Mucosa of stomach (tissue), 1 donor: ENCODE measurements around the gene DBF4.
"Not testable (repeated sequence)": the region's sequence is repeated elsewhere in the genome, so short reads cannot be mapped to it uniquely, and the experiment has no call there.

Source experiments
- H3K27me3 ChIP-seq: one replicate; pipeline ENCODE4 v1.7.0; 2013; ENCODE audit warnings: mild to moderate bottlenecking, low read length; ENCODE audit not compliant: control insufficient read depth, insufficient read depth
- H3K36me3 ChIP-seq: one replicate; pipeline ENCODE4 v1.7.0; 2013; ENCODE audit warnings: low read length; ENCODE audit not compliant: control insufficient read depth, insufficient read depth
- H3K4me1 ChIP-seq: one replicate; pipeline ENCODE4 v1.7.0; 2013; ENCODE audit warnings: mild to moderate bottlenecking, low read length; ENCODE audit not compliant: control insufficient read depth, insufficient read depth
- H3K4me3 ChIP-seq: one replicate; pipeline ENCODE4 v1.7.0; 2013; ENCODE audit warnings: low read length
- H3K9ac ChIP-seq: one replicate; pipeline ENCODE4 v1.7.0; 2013; ENCODE audit warnings: mild to moderate bottlenecking, low read length, moderate library complexity
- H3K9me3 ChIP-seq: one replicate; pipeline ENCODE4 v1.7.0; 2013; ENCODE audit warnings: mild to moderate bottlenecking, low read length, moderate library complexity; ENCODE audit not compliant: control insufficient read depth
- donor health status: Pancreatic carcinoma.

Gene DBF4

GRCh38 chr7:87876040-87876868, at the start of gene DBF4, which contains the start of gene SLC25A40:
DBF4 (plus strand) TSS chr7:87876493; CDS start chr7:87876733, 240 bp downstream.
SLC25A40 (minus strand) TSS chr7:87876360; CDS start chr7:87858727, 17,633 bp downstream.
- no peaks in the 10 kb centered on the region for H3K9me3 ChIP-seq
- H3K36me3 ChIP-seq: no peaks in the 10 kb centered on the region
- H3K4me1 ChIP-seq: peaks cover 14% of the 10 kb centered on the region
- peak within 1 kb of the TSS; percentile 86 for H3K9ac ChIP-seq
- H3K27me3 ChIP-seq: no peaks in the 10 kb centered on the region
- H3K4me3 ChIP-seq: peak within 1 kb of the TSS; percentile 87

GRCh38 chr7:87828383-87828782, 47.9 kb upstream of the DBF4 start:
- H3K4me1 ChIP-seq, H3K4me3 ChIP-seq, H3K9ac ChIP-seq, H3K27me3 ChIP-seq, H3K36me3 ChIP-seq, H3K9me3 ChIP-seq: not testable (repeated sequence)

DNA sequence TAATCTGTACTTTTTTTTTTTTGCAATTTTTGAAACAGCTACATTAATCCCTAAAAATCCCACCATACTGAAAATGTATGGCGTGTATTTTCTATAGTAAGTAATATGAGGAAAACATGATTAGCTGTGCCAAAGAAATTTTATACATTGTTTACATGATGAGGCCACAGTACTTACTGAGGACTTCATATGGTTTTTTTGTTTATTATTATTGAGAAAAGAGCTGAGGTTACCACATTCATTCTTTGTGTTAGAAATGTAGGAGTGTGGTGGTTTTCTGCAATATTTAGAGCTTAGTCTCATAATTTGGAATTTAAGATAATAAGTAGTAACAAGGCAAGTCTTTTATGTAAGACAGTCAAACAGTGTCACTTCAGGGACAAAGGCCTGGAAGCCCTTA, 45.2 kb upstream of the DBF4 start:
- no peak overlapping the region for H3K4me3 ChIP-seq
- H3K27me3 ChIP-seq: no peaks in the 10 kb centered on the region
- no peaks in the 10 kb centered on the region for H3K9me3 ChIP-seq
- no peaks in the 10 kb centered on the region for H3K4me1 ChIP-seq
- no peaks in the 10 kb centered on the region for H3K36me3 ChIP-seq
- no peak overlapping the region for H3K9ac ChIP-seq

DNA sequence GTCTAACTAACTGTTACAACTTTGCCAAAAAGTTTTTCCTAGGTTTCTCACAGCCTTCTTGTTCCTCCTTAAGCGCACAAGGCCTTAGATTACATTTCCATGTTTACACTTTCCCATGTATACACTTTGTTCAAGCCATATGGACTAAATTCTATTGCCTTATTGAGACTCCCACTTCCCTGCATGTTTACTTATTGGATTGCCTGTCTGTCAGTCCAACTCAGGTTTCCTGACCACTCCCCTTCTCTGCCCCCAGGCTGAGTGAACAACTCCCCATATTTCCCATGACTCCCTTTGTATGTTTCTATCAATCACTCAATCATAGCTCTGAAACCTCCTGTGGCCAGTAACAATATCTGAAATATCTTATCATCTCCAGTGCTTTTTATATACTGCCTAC, 43.2 kb upstream of the DBF4 start:
- H3K9ac ChIP-seq: no peak overlapping the region
- no peaks in the 10 kb centered on the region for H3K9me3 ChIP-seq
- H3K36me3 ChIP-seq: no peaks in the 10 kb centered on the region
- H3K4me3 ChIP-seq: no peak overlapping the region
- H3K27me3 ChIP-seq: no peaks in the 10 kb centered on the region
- H3K4me1 ChIP-seq: no peaks in the 10 kb centered on the region

DNA sequence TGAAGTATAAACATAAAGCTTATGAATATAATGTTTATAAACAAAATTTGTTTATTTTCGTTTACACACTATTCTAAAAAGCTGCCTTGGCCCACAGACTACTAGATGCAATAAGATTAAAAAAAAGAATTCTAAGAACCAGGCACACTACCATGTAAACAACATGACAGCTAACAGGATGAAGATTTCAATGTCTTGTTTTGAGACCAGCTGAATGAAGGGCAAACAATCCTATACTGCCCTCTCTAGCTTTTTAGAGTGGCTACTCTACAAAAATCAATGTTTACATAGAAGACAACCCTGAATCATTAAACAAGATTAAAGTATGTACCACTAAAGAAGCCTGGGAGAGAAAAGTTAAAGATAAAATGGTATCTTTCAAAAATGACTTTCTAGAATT, 38.7 kb upstream of the DBF4 start:
- H3K9me3 ChIP-seq: no peaks in the 10 kb centered on the region
- H3K4me3 ChIP-seq: no peak overlapping the region
- H3K27me3 ChIP-seq: no peaks in the 10 kb centered on the region
- no peaks in the 10 kb centered on the region for H3K4me1 ChIP-seq
- H3K36me3 ChIP-seq: no peaks in the 10 kb centered on the region
- H3K9ac ChIP-seq: no peak overlapping the region

DNA sequence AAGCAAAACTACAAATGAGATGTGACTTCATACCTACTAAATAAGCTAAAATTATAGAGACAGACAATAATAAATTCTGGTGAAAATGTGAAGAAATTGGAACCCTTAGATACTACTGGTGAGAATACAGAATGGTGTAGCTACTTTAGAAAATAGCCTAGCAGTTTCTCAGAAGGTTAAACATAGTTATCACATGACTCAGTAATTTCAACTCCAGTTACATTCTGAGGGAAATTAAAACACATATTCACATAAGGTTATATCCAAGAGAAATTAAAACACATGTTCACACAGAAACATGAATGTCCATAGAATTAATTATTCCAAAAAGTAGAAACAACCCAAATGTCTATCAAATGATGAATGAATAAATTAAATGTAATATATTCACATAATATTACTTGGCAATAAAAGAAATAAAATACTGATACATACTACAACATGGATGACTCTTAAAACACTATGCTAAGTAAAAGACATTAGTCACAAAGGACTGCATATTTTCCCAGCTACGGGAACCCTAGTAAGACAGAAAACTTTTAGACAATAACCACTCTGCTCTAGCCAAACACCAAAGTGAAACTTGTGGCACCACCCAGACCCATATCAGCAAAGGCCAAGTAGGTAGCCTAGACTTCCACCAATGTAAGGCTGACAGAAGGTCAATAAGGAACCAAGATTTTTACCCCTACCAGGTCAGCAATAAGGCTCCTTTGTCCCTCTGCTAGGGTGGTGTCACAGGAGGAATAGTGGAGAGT, 25.3 kb upstream of the DBF4 start:
- no peaks in the 10 kb centered on the region for H3K4me1 ChIP-seq
- no peaks in the 10 kb centered on the region for H3K36me3 ChIP-seq
- H3K9me3 ChIP-seq: no peaks in the 10 kb centered on the region
- H3K4me3 ChIP-seq: no peak overlapping the region
- no peaks in the 10 kb centered on the region for H3K27me3 ChIP-seq
- no peak overlapping the region for H3K9ac ChIP-seq

DNA sequence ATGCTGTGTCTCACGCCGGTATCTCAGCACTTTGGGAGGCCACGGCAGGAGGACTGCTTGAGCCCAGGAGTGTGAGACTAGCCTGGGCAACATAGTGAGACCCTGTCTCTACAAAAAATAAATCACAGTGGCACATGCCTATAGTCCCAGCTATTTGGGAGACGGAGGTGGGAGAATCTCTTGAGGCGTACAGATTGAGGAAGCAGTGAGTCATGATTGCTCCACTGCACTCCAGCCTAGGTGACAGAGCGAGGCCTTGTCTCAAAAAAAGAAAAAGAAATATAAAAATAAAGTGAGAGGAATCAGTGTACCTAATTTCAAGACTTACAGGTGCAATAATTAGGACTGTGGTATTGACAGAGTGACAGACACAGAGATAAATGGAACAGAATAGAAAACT, 24.0 kb upstream of the DBF4 start:
- Histone ChIP-seq H3K9me3 (no peaks in the 10 kb centered on the region), H3K27me3 (no peaks in the 10 kb centered on the region), H3K4me1 (no peaks in the 10 kb centered on the region), H3K36me3 (no peaks in the 10 kb centered on the region), H3K4me3 (no peak overlapping the region), H3K9ac (no peak overlapping the region)

DNA sequence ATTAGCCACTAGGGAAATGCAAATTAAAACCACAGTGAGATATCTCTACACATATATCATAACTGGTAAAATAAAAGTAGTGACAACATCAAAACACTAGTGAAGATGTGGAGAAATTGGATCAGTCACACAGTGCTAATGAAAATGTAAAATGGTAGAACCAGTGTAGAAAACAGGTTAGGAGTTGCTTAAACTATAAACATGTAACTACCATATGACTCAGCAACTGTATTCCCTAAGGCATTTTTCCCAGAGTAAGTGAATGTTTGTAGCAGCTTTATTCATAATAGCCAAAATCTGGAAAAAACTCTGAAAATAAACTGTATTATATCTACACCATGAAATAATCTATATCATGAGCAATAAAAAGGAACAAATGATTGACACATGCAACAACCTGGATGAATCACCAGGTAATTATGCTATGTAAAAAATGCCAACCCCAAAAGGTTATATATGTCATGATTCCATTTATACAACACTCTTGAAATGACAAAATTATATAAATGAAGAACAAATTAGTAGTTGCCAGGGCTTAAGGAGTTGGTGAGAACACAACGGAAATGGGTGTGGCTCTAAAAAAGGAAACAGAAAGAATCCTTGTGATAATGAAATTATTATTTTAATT, 22.9 kb upstream of the DBF4 start:
- H3K4me3 ChIP-seq: no peak overlapping the region
- no peaks in the 10 kb centered on the region for H3K36me3 ChIP-seq
- H3K9ac ChIP-seq: no peak overlapping the region
- no peaks in the 10 kb centered on the region for H3K27me3 ChIP-seq
- H3K9me3 ChIP-seq: no peaks in the 10 kb centered on the region
- no peaks in the 10 kb centered on the region for H3K4me1 ChIP-seq

DNA sequence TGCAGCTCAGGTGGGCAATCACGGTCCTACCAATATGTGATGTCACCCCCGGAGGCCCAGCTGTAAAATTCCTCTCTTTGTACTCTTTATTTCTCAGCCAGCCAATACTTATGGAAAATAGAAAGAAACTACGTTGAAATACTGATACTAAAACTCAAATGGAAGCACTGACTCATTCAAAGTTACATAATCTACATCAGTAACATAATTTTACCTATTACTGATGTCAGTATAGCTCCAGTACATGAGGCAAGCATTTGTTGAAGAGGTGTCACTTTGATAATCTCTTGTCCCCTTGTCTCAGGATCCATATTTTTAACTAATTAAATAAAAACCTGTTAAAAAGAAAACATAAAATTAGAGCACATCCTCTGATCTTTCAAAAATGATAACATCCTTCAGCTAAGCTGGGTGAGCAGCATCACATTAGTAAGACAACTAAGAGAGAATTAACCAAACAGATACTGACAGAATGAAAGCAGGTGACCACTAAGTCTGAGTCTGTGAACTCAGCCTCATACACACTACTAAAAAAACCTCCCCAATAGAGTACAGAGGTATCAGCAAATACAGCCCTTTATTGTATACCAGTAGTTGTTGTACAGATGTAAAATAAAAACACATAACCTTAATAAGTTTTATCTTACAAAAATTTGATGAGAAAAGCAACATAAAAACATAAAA, 17.7 kb upstream of the DBF4 start:
- no peak overlapping the region for H3K9ac ChIP-seq
- H3K27me3 ChIP-seq: no peaks in the 10 kb centered on the region
- no peak overlapping the region for H3K4me3 ChIP-seq
- H3K9me3 ChIP-seq: no peaks in the 10 kb centered on the region
- no peaks in the 10 kb centered on the region for H3K4me1 ChIP-seq
- no peaks in the 10 kb centered on the region for H3K36me3 ChIP-seq

- Histone ChIP-seq H3K4me3 (no peak overlapping the region), H3K4me1 (no peaks in the 10 kb centered on the region), H3K27me3 (no peaks in the 10 kb centered on the region), H3K9ac (no peak overlapping the region), H3K36me3 (no peaks in the 10 kb centered on the region), H3K9me3 (no peaks in the 10 kb centered on the region)
Observed at GRCh38 chr7:87866089-87866488, 10.2 kb upstream of the DBF4 start.

DNA sequence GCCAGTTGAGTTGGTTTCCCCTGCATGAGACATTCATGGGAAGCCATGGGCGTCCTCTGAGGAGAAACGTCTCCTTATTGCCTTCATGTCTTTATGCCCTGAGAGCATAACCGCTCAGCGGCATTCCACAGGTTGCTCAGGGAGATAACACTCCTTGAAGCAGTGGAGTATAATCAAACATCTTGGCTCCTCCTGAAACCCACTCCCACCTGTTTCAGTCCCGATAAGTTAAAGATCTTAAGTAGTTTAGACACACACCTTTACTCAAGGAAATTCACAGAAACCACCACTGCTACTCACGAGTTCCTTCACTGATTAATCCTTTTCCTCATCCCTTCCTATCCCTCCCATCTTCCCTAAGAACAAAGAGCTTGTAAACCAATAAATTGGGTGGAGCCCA, 9.8 kb upstream of the DBF4 start:
- not testable (repeated sequence) for H3K4me3 ChIP-seq, H3K4me1 ChIP-seq, H3K9ac ChIP-seq, H3K27me3 ChIP-seq, H3K36me3 ChIP-seq, H3K9me3 ChIP-seq

DNA sequence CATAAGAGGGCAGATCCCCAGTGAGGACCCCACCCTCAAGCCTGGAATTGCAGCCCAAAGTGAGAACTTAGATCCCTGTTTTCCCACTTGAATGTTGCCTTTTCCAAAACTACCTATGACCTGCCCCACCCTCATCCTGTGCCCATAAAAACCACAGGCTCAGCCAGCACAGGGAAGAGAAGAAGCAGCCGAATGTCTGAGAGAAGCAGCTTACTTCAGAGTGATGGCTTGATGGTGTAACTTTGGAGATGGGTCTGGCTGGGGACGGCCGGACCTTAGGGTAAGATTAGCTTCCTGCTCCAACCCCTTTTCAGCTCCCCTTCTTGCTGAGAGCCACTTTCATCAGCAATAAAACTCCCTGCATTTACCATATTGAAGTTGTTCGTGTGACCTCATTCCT, 5.8 kb upstream of the DBF4 start:
- Histone ChIP-seq H3K4me1 (peaks cover 14% of the 10 kb centered on the region), H3K9me3 (no peaks in the 10 kb centered on the region), H3K27me3 (no peaks in the 10 kb centered on the region), H3K9ac (no peak overlapping the region), H3K36me3 (no peaks in the 10 kb centered on the region), H3K4me3 (no peak overlapping the region)
